PC-3 (cell line): ENCODE measurements around the gene WNT5A.

Experiments
- CTCF ChIP-seq: fragments of 300-600 bp; sonication (generic); conservative IDR thresholded peaks from 2 replicates; pipeline ENCODE4 v1.5.1; 2017; ENCODE audit warnings: antibody characterized with exemption, low read depth, mild to moderate bottlenecking, low read length
- EZH2 ChIP-seq: fragments of 300-600 bp; sonication (generic); IDR thresholded peaks from one replicate; pipeline ENCODE4 v1.6.1; 2017; ENCODE audit warnings: antibody characterized with exemption, mild to moderate bottlenecking, low read length; ENCODE audit not compliant: unreplicated experiment

DNA sequence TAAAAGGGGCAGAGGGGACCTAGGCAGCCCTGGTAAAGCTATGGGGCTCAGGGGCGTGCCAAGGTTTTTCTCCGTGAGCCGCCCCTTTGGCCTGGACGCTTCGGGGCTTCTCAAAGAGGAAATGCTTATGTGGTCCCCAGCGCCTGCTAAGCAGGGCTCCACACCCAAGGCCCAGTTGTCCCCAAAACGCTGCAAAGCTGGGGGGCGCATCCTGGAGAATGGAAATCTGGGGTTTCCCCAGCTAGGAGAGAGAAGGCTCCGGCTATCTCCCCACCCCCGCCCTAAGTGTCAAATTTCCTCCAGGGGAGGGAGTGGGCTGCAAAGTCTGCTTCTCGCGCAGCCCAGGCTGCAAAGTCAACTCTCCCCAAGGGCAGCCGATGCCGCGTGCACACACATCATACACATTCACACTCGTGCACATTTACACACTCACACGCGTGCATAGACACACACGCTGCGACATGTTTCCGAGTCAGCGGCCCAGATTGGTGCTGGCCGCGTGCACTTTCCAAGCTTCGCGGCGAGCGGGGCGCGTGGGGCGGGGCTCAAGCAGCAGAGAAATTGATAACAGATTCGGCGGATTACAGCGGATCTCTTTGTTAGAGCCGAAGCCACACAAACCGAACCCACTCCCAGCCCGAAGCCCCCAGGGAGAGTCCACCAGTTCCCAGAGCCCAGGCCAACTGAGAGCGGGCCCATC lies 4.5 kb downstream of the WNT5A start:
- TF ChIP-seq CTCF (no peak), EZH2 (no peak)
